BLaER1 (cell line): ENCODE data around the gene MPDZ.
A peak's percentile ranks its signal among the peaks of the same experiment; 100 is the strongest.

Source experiments
- H3K27ac ChIP-seq: shearing (Covaris generic); formaldehyde crosslinking; 2 replicates; pipeline ENCODE4 v1.8.1; 2022
- H3K27me3 ChIP-seq: shearing (Covaris generic); formaldehyde crosslinking; 2 replicates; pipeline ENCODE4 v1.8.1; 2022
- H3K36me3 ChIP-seq: shearing (Covaris generic); formaldehyde crosslinking; 2 replicates; pipeline ENCODE4 v1.8.1; 2022
- H3K4me1 ChIP-seq: shearing (Covaris generic); formaldehyde crosslinking; 2 replicates; pipeline ENCODE4 v1.8.1; 2022
- H3K4me2 ChIP-seq: shearing (Covaris generic); formaldehyde crosslinking; 2 replicates; pipeline ENCODE4 v1.8.1; 2022
- H3K4me3 ChIP-seq: shearing (Covaris generic); formaldehyde crosslinking; 2 replicates; pipeline ENCODE4 v1.8.1; 2022
- H3K9ac ChIP-seq: shearing (Covaris generic); formaldehyde crosslinking; 2 replicates; pipeline ENCODE4 v1.8.1; 2022
- H3K9me3 ChIP-seq: shearing (Covaris generic); formaldehyde crosslinking; 2 replicates; pipeline ENCODE4 v1.8.1; 2022
- H4K20me1 ChIP-seq: shearing (Covaris generic); formaldehyde crosslinking; 2 replicates; pipeline ENCODE4 v1.8.1; 2022
- Cebpa-rat ChIP-seq: shearing (Covaris generic); IDR thresholded peaks from 2 replicates; pipeline ENCODE4 v1.8.1; 2022

The MPDZ gene

GRCh38 chr9:13221741-13222140 lies 57.8 kb downstream of the MPDZ start:
- Histone ChIP-seq H3K4me3 (no peak overlapping the region), H3K27ac (no peak overlapping the region), H3K9ac (no peak overlapping the region), H3K36me3 (no peaks in the 10 kb centered on the region), H3K27me3 (no peaks in the 10 kb centered on the region), H3K9me3 (no peaks in the 10 kb centered on the region), H3K4me1 (no peaks in the 10 kb centered on the region), H4K20me1 (no peaks in the 10 kb centered on the region), H3K4me2 (no peak overlapping the region)
- no peak for TF ChIP-seq Cebpa-rat

GRCh38 chr9:13220837-13221236 lies 58.7 kb downstream of the MPDZ start:
- no peak for TF ChIP-seq Cebpa-rat

GRCh38 chr9:13215791-13216554 lies 63.5 kb downstream of the MPDZ start:
- no peak for TF ChIP-seq Cebpa-rat
- no peaks in the 10 kb centered on the region for H3K27me3 ChIP-seq
- H3K9ac ChIP-seq, result no peak overlapping the region
- H3K4me3 ChIP-seq, result no peak overlapping the region
- H3K9me3 ChIP-seq, result no peaks in the 10 kb centered on the region
- no peak overlapping the region for H3K4me2 ChIP-seq
- H3K4me1 ChIP-seq, result no peaks in the 10 kb centered on the region
- no peaks in the 10 kb centered on the region for H4K20me1 ChIP-seq
- no peak overlapping the region for H3K27ac ChIP-seq
- H3K36me3 ChIP-seq, result no peaks in the 10 kb centered on the region

More at GRCh38 chr9:13220837-13221236, 58.7 kb downstream of the MPDZ start:
- Histone ChIP-seq H3K27me3 (no peaks in the 10 kb centered on the region), H3K36me3 (no peaks in the 10 kb centered on the region), H3K9me3 (no peaks in the 10 kb centered on the region), H3K4me1 (no peaks in the 10 kb centered on the region), H3K9ac (no peak overlapping the region), H3K4me2 (no peak overlapping the region), H3K4me3 (no peak overlapping the region), H3K27ac (no peak overlapping the region), H4K20me1 (no peaks in the 10 kb centered on the region)

GRCh38 chr9:13213998-13214397 lies 65.5 kb downstream of the MPDZ start:
- Histone ChIP-seq H3K9me3 (no peaks in the 10 kb centered on the region), H3K27ac (no peak overlapping the region), H3K9ac (no peak overlapping the region), H3K36me3 (no peaks in the 10 kb centered on the region), H3K4me3 (no peak overlapping the region), H4K20me1 (no peaks in the 10 kb centered on the region), H3K27me3 (no peaks in the 10 kb centered on the region), H3K4me2 (no peak overlapping the region), H3K4me1 (no peaks in the 10 kb centered on the region)
- TF ChIP-seq Cebpa-rat, result no peak

- H4K20me1 ChIP-seq, result no peaks in the 10 kb centered on the region
- H3K27me3 ChIP-seq, result no peaks in the 10 kb centered on the region
- H3K4me1 ChIP-seq, result no peaks in the 10 kb centered on the region
- no peak overlapping the region for H3K27ac ChIP-seq
- no peaks in the 10 kb centered on the region for H3K9me3 ChIP-seq
- H3K9ac ChIP-seq, result no peak overlapping the region
- no peak overlapping the region for H3K4me3 ChIP-seq
- TF ChIP-seq Cebpa-rat, result no peak
- H3K4me2 ChIP-seq, result no peak overlapping the region
- H3K36me3 ChIP-seq, result no peaks in the 10 kb centered on the region
Measured at GRCh38 chr9:13213337-13213736, 66.2 kb downstream of the MPDZ start.

- TF ChIP-seq Cebpa-rat, result no peak
- no peaks in the 10 kb centered on the region for H3K27me3 ChIP-seq
- no peak overlapping the region for H3K4me2 ChIP-seq
- no peaks in the 10 kb centered on the region for H3K4me1 ChIP-seq
- no peak overlapping the region for H3K27ac ChIP-seq
- no peak overlapping the region for H3K9ac ChIP-seq
- no peaks in the 10 kb centered on the region for H3K9me3 ChIP-seq
- no peaks in the 10 kb centered on the region for H3K36me3 ChIP-seq
- H4K20me1 ChIP-seq, result no peaks in the 10 kb centered on the region
- H3K4me3 ChIP-seq, result no peak overlapping the region
Measured at GRCh38 chr9:13210306-13210705, 69.2 kb downstream of the MPDZ start.

- Histone ChIP-seq H4K20me1 (no peaks in the 10 kb centered on the region), H3K9ac (no peak overlapping the region), H3K36me3 (no peaks in the 10 kb centered on the region), H3K4me3 (no peak overlapping the region), H3K4me1 (no peaks in the 10 kb centered on the region), H3K27ac (no peak overlapping the region), H3K27me3 (no peaks in the 10 kb centered on the region), H3K9me3 (no peaks in the 10 kb centered on the region), H3K4me2 (no peak overlapping the region)
- TF ChIP-seq Cebpa-rat, result no peak
Measured at GRCh38 chr9:13209498-13209897, 70.0 kb downstream of the MPDZ start.

GRCh38 chr9:13205824-13206223 lies 73.7 kb downstream of the MPDZ start:
- H3K4me2 ChIP-seq, result no peak overlapping the region
- H3K9ac ChIP-seq, result no peak overlapping the region
- H3K9me3 ChIP-seq, result no peaks in the 10 kb centered on the region
- H3K36me3 ChIP-seq, result no peaks in the 10 kb centered on the region
- no peak overlapping the region for H3K27ac ChIP-seq
- no peak overlapping the region for H3K4me3 ChIP-seq
- H3K27me3 ChIP-seq, result no peaks in the 10 kb centered on the region
- peak; percentile 75; the same call in 1 of the 2 replicates for TF ChIP-seq Cebpa-rat
- no peaks in the 10 kb centered on the region for H4K20me1 ChIP-seq
- H3K4me1 ChIP-seq, result no peaks in the 10 kb centered on the region

- H3K27me3 ChIP-seq, result no peaks in the 10 kb centered on the region
- no peak overlapping the region for H3K4me2 ChIP-seq
- H3K9me3 ChIP-seq, result no peaks in the 10 kb centered on the region
- no peaks in the 10 kb centered on the region for H3K4me1 ChIP-seq
- no peak for TF ChIP-seq Cebpa-rat
- H3K4me3 ChIP-seq, result no peak overlapping the region
- no peak overlapping the region for H3K27ac ChIP-seq
- H3K36me3 ChIP-seq, result no peaks in the 10 kb centered on the region
- no peaks in the 10 kb centered on the region for H4K20me1 ChIP-seq
- H3K9ac ChIP-seq, result no peak overlapping the region
Measured at GRCh38 chr9:13190040-13190439, 89.5 kb downstream of the MPDZ start.

- H3K4me2 ChIP-seq, result no peak overlapping the region
- H3K4me3 ChIP-seq, result no peak overlapping the region
- H3K9ac ChIP-seq, result no peak overlapping the region
- no peaks in the 10 kb centered on the region for H3K9me3 ChIP-seq
- no peak for TF ChIP-seq Cebpa-rat
- H3K4me1 ChIP-seq, result no peaks in the 10 kb centered on the region
- no peaks in the 10 kb centered on the region for H4K20me1 ChIP-seq
- no peaks in the 10 kb centered on the region for H3K36me3 ChIP-seq
- H3K27ac ChIP-seq, result no peak overlapping the region
- no peaks in the 10 kb centered on the region for H3K27me3 ChIP-seq
Measured at GRCh38 chr9:13189362-13189761, 90.1 kb downstream of the MPDZ start.

- Histone ChIP-seq H4K20me1 (no peaks in the 10 kb centered on the region), H3K9ac (no peak overlapping the region), H3K4me2 (no peak overlapping the region), H3K36me3 (no peaks in the 10 kb centered on the region), H3K4me3 (no peak overlapping the region), H3K27me3 (no peaks in the 10 kb centered on the region), H3K4me1 (no peaks in the 10 kb centered on the region), H3K27ac (no peak overlapping the region), H3K9me3 (no peaks in the 10 kb centered on the region)
- no peak for TF ChIP-seq Cebpa-rat
Measured at GRCh38 chr9:13186774-13187173, 92.7 kb downstream of the MPDZ start.
